Measurements from ENCODE around the gene CEP89.
"Not testable (repeated sequence)": the region's sequence is repeated elsewhere in the genome, so short reads cannot be mapped to it uniquely, and the experiment has no call there.

The CEP89 gene

GRCh38 chr19:32874605-32875004 lies 97.2 kb downstream of the CEP89 start:
- no peak for TF ChIP-seq SPI1 (IDR thresholded peaks at IDR 0.05; ENCODE audit: low read depth, low read length)
- TF ChIP-seq POLR2A (IDR thresholded peaks at IDR 0.05; ENCODE audit: low read depth, low read length) = no peak
- DNase-seq (ENCODE audit: insufficient read length, low spot score) = no peak
- FAIRE-seq = no peak

- TF ChIP-seq PAX5 (IDR thresholded peaks at IDR 0.05; ENCODE audit: insufficient read depth, low read length, severe bottlenecking) (no peak), POLR2AphosphoS5 (IDR thresholded peaks at IDR 0.05; ENCODE audit: low read depth, low read length) (no peak), TAF1 (IDR thresholded peaks at IDR 0.05; ENCODE audit: low read depth, low read length) (no peak), POLR2A (IDR thresholded peaks at IDR 0.05; ENCODE audit: low read depth, low read length) (no peak), POU2F2 (IDR thresholded peaks at IDR 0.05; ENCODE audit: low read depth, low read length) (no peak), SPI1 (IDR thresholded peaks at IDR 0.05; ENCODE audit: low read depth, low read length) (no peak)
- FAIRE-seq (no peak), DNase-seq (ENCODE audit: insufficient read length, low spot score) (no peak)
These were observed 98.4 kb downstream of the CEP89 start for GRCh38 chr19:32873247-32873959.

GRCh38 chr19:32872391-32872790 lies 99.4 kb downstream of the CEP89 start:
- FAIRE-seq (no peak), DNase-seq (ENCODE audit: insufficient read length, low spot score) (no peak)
- TF ChIP-seq TAF1 (IDR thresholded peaks at IDR 0.05; ENCODE audit: low read depth, low read length) = no peak
- TF ChIP-seq SPI1 (IDR thresholded peaks at IDR 0.05; ENCODE audit: low read depth, low read length) = no peak
- TF ChIP-seq POLR2A (IDR thresholded peaks at IDR 0.05; ENCODE audit: low read depth, low read length) = no peak
- no peak for TF ChIP-seq PAX5 (IDR thresholded peaks at IDR 0.05; ENCODE audit: insufficient read depth, low read length, severe bottlenecking)

- FAIRE-seq (no peak), DNase-seq (ENCODE audit: insufficient read length, low spot score) (no peak)
- TF ChIP-seq TAF1 (IDR thresholded peaks at IDR 0.05; ENCODE audit: low read depth, low read length) (no peak), POU2F2 (IDR thresholded peaks at IDR 0.05; ENCODE audit: low read depth, low read length) (no peak), POLR2AphosphoS5 (IDR thresholded peaks at IDR 0.05; ENCODE audit: low read depth, low read length) (no peak), PAX5 (IDR thresholded peaks at IDR 0.05; ENCODE audit: insufficient read depth, low read length, severe bottlenecking) (no peak), SPI1 (IDR thresholded peaks at IDR 0.05; ENCODE audit: low read depth, low read length) (no peak), POLR2A (IDR thresholded peaks at IDR 0.05; ENCODE audit: low read depth, low read length) (no peak)
These were observed 100.7 kb downstream of the CEP89 start for GRCh38 chr19:32870981-32871451.

- TF ChIP-seq POU2F2 (IDR thresholded peaks at IDR 0.05; ENCODE audit: low read depth, low read length) (no peak), POLR2AphosphoS5 (IDR thresholded peaks at IDR 0.05; ENCODE audit: low read depth, low read length) (no peak), TAF1 (IDR thresholded peaks at IDR 0.05; ENCODE audit: low read depth, low read length) (no peak), POLR2A (IDR thresholded peaks at IDR 0.05; ENCODE audit: low read depth, low read length) (no peak), SPI1 (IDR thresholded peaks at IDR 0.05; ENCODE audit: low read depth, low read length) (no peak), PAX5 (IDR thresholded peaks at IDR 0.05; ENCODE audit: insufficient read depth, low read length, severe bottlenecking) (no peak)
- FAIRE-seq = no peak
- no peak for DNase-seq (ENCODE audit: insufficient read length, low spot score)
These were observed 101.7 kb downstream of the CEP89 start for GRCh38 chr19:32869966-32870573.

GRCh38 chr19:32869369-32869965 lies 102.3 kb downstream of the CEP89 start, which contains the start of gene SLC7A9:
Gene SLC7A9 (minus strand): TSS chr19:32869767. CDS start chr19:32868534, 1,233 bp downstream.
- no peak for TF ChIP-seq POLR2AphosphoS5 (IDR thresholded peaks at IDR 0.05; ENCODE audit: low read depth, low read length)
- no peak for TF ChIP-seq POLR2A (IDR thresholded peaks at IDR 0.05; ENCODE audit: low read depth, low read length)
- no peak for TF ChIP-seq TAF1 (IDR thresholded peaks at IDR 0.05; ENCODE audit: low read depth, low read length)
- no peak for TF ChIP-seq POU2F2 (IDR thresholded peaks at IDR 0.05; ENCODE audit: low read depth, low read length)
- no peak for TF ChIP-seq SPI1 (IDR thresholded peaks at IDR 0.05; ENCODE audit: low read depth, low read length)
- TF ChIP-seq PAX5 (IDR thresholded peaks at IDR 0.05; ENCODE audit: insufficient read depth, low read length, severe bottlenecking) = no peak
- FAIRE-seq (no peak), DNase-seq (ENCODE audit: insufficient read length, low spot score) (no peak)

- FAIRE-seq (no peak), DNase-seq (ENCODE audit: insufficient read length, low spot score) (no peak)
- TF ChIP-seq SPI1 (IDR thresholded peaks at IDR 0.05; ENCODE audit: low read depth, low read length) (no peak), POLR2AphosphoS5 (IDR thresholded peaks at IDR 0.05; ENCODE audit: low read depth, low read length) (no peak), POU2F2 (IDR thresholded peaks at IDR 0.05; ENCODE audit: low read depth, low read length) (no peak), TAF1 (IDR thresholded peaks at IDR 0.05; ENCODE audit: low read depth, low read length) (no peak), POLR2A (IDR thresholded peaks at IDR 0.05; ENCODE audit: low read depth, low read length) (no peak), PAX5 (IDR thresholded peaks at IDR 0.05; ENCODE audit: insufficient read depth, low read length, severe bottlenecking) (no peak)
These were observed 103.4 kb downstream of the CEP89 start for GRCh38 chr19:32868206-32868950.

- DNase-seq (ENCODE audit: insufficient read length, low spot score); FAIRE-seq: not testable (repeated sequence)
These were observed 104.3 kb downstream of the CEP89 start for GRCh38 chr19:32867436-32867835.

GRCh38 chr19:32866564-32867265 lies 105.0 kb downstream of the CEP89 start:
- TF ChIP-seq PAX5 (IDR thresholded peaks at IDR 0.05; ENCODE audit: insufficient read depth, low read length, severe bottlenecking) (no peak), POU2F2 (IDR thresholded peaks at IDR 0.05; ENCODE audit: low read depth, low read length) (no peak), POLR2AphosphoS5 (IDR thresholded peaks at IDR 0.05; ENCODE audit: low read depth, low read length) (no peak), SPI1 (IDR thresholded peaks at IDR 0.05; ENCODE audit: low read depth, low read length) (no peak), POLR2A (IDR thresholded peaks at IDR 0.05; ENCODE audit: low read depth, low read length) (no peak), TAF1 (IDR thresholded peaks at IDR 0.05; ENCODE audit: low read depth, low read length) (no peak)
- no peak for DNase-seq (ENCODE audit: insufficient read length, low spot score)
- no peak for FAIRE-seq

Data from GM12891 (cell line).